HL-60 (cell line): ENCODE measurements around the gene MAPK1.
"Not testable (repeated sequence)": the region's sequence is repeated elsewhere in the genome, so short reads cannot be mapped to it uniquely, and the experiment has no call there.

Experiments used
- DNase-seq, 2 experiments: peaks; one replicate each; pipeline ENCODE4 v3.0.0-alpha.2; 2010 to 2020; ENCODE audit warnings: low read depth in 1 of 2, low spot score in 1 of 2
- H3K27ac ChIP-seq: fragments of 250-450 bp; sonication (Bioruptor Pico); replicated peaks from 2 replicates; pipeline ENCODE4 v1.5.1; 2020; ENCODE audit warnings: mild to moderate bottlenecking, moderate library complexity
- H3K27me3 ChIP-seq: fragments of 250-450 bp; sonication (Bioruptor Pico); 2 replicates; pipeline ENCODE4 v1.5.1; 2021; ENCODE audit warnings: mild to moderate bottlenecking, moderate library complexity; ENCODE audit not compliant: insufficient read depth, poor library complexity, severe bottlenecking
- H3K4me3 ChIP-seq: replicated peaks from 2 replicates; pipeline ENCODE4 v1.5.1; 2011; ENCODE audit warnings: mild to moderate bottlenecking, control low read depth, low read length; ENCODE audit not compliant: insufficient read depth
- CTCF ChIP-seq: IDR thresholded peaks from one replicate; pipeline ENCODE4 v1.5.1; 2011; ENCODE audit warnings: low read length, control low read depth, inconsistent platforms; ENCODE audit not compliant: insufficient read depth
- GABPA ChIP-seq: IDR thresholded peaks from 2 replicates; pipeline ENCODE4 v1.6.1; 2012; ENCODE audit warnings: low read depth
- POLR2AphosphoS5 ChIP-seq: IDR thresholded peaks from 2 replicates; pipeline ENCODE4 v1.6.1; 2012; ENCODE audit warnings: low read depth
- REST ChIP-seq: IDR thresholded peaks from 2 replicates; pipeline ENCODE4 v1.6.1; 2012; ENCODE audit warnings: low read depth; ENCODE audit not compliant: insufficient replicate concordance
- SPI1 ChIP-seq: IDR thresholded peaks from 2 replicates; pipeline ENCODE4 v1.6.1; 2012; ENCODE audit warnings: low read depth, mild to moderate bottlenecking, borderline replicate concordance

Gene MAPK1

GRCh38 chr22:21802056-21802455, 65.4 kb downstream of the MAPK1 start:
- Histone ChIP-seq H3K27ac (no peak overlapping the region), H3K4me3 (no peak overlapping the region), H3K27me3 (no peaks in the 10 kb centered on the region)
- DNase-seq: no peak
- TF ChIP-seq POLR2AphosphoS5 (no peak), GABPA (no peak), REST (no peak), SPI1 (no peak), CTCF (no peak)

- H3K27me3 ChIP-seq, H3K27ac ChIP-seq, H3K4me3 ChIP-seq, DNase-seq: not testable (repeated sequence)
Measured at GRCh38 chr22:21801304-21801644, 66.2 kb downstream of the MAPK1 start.

- no peak for DNase-seq
- TF ChIP-seq CTCF (no peak), POLR2AphosphoS5 (no peak), REST (no peak), GABPA (no peak), SPI1 (no peak)
- H3K27ac ChIP-seq: no peak overlapping the region
- H3K4me3 ChIP-seq: no peak overlapping the region
- H3K27me3 ChIP-seq: no peaks in the 10 kb centered on the region
Measured at GRCh38 chr22:21800552-21801303, 66.7 kb downstream of the MAPK1 start.

- H3K27ac ChIP-seq: no peak overlapping the region
- H3K4me3 ChIP-seq: no peak overlapping the region
- no peaks in the 10 kb centered on the region for H3K27me3 ChIP-seq
- no peak for DNase-seq
- TF ChIP-seq CTCF: no peak
Measured at GRCh38 chr22:21797444-21798221, 69.8 kb downstream of the MAPK1 start.
